Fibroblast of pulmonary artery (primary cell): ENCODE results near the gene PLEKHM3.

Source experiments
- DNase-seq: peaks from one replicate; pipeline ENCODE4 v3.0.0-alpha.2; 2010; ENCODE audit warnings: low read depth
- H3K4me3 ChIP-seq: replicated peaks from 2 replicates; pipeline ENCODE4 v1.5.1; 2011; ENCODE audit warnings: low read depth, mild to moderate bottlenecking, control low read depth, low read length, moderate library complexity
- TF ChIP-seq, protein P1 (sequence below): IDR thresholded peaks from 2 replicates; pipeline ENCODE4 v1.5.1; 2011; ENCODE audit warnings: mild to moderate bottlenecking, control low read depth, low read length, inconsistent platforms; ENCODE audit errors: missing control alignments

The PLEKHM3 gene

GRCh38 chr2:207871911-207872310, 153.4 kb downstream of the PLEKHM3 start:
- DNase-seq = no peak
- no peak overlapping the region for H3K4me3 ChIP-seq
- TF ChIP-seq, protein P1, sequence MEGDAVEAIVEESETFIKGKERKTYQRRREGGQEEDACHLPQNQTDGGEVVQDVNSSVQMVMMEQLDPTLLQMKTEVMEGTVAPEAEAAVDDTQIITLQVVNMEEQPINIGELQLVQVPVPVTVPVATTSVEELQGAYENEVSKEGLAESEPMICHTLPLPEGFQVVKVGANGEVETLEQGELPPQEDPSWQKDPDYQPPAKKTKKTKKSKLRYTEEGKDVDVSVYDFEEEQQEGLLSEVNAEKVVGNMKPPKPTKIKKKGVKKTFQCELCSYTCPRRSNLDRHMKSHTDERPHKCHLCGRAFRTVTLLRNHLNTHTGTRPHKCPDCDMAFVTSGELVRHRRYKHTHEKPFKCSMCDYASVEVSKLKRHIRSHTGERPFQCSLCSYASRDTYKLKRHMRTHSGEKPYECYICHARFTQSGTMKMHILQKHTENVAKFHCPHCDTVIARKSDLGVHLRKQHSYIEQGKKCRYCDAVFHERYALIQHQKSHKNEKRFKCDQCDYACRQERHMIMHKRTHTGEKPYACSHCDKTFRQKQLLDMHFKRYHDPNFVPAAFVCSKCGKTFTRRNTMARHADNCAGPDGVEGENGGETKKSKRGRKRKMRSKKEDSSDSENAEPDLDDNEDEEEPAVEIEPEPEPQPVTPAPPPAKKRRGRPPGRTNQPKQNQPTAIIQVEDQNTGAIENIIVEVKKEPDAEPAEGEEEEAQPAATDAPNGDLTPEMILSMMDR = no peak

GRCh38 chr2:207871506-207871905, 153.8 kb downstream of the PLEKHM3 start:
- TF ChIP-seq, protein P1 = no peak
- no peak overlapping the region for H3K4me3 ChIP-seq
- DNase-seq = no peak

- no peak overlapping the region for H3K4me3 ChIP-seq
- DNase-seq = no peak
- TF ChIP-seq, protein P1 = no peak
These were observed 154.5 kb downstream of the PLEKHM3 start for GRCh38 chr2:207870814-207871213.

- H3K4me3 ChIP-seq = no peak overlapping the region
- DNase-seq = peak; percentile 64
- TF ChIP-seq, protein P1 = no peak
These were observed 155.2 kb downstream of the PLEKHM3 start for GRCh38 chr2:207869784-207870778.

DNA sequence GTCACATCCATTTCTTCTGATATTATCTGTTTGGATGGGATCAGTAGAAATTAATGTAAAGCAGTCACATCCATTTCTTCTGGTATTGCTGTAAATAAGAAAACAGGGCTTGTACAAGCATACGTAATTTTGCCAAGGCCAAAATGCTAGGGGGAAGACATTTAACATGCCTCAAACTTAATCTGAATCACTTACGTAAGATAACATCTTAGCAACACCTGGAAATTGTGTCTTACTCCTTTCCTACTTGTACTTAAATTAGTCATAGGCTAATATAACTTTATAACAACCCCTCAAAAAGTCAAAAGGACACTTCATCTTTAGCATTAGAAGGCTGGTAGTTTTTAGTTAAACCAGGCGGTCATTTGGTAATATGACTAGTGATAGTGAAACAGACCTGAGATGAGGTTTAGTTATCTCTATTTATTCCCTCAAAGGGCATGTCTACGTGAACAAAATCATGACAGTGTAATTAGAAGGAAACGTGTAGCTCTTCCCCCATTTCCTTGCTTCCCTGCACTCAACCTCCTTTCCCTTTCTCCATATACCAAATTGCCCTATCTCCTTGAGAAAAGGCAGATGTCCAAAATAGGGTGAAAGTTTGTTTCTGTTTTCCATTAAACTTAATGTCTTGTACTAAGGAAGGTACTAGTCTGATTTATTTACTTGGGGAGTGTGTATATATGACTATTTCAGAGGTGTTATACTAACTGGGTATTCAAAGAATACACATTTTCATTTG, 156.3 kb downstream of the PLEKHM3 start:
- no peak for DNase-seq

GRCh38 chr2:207867905-207868304, 157.4 kb downstream of the PLEKHM3 start:
- H3K4me3 ChIP-seq = no peak overlapping the region
- TF ChIP-seq, protein P1 = no peak
- no peak for DNase-seq

More for the DNA sequence above, 156.3 kb downstream of the PLEKHM3 start:
- H3K4me3 ChIP-seq = no peak overlapping the region
- TF ChIP-seq, protein P1 = no peak
